GM21423 (cell line): ENCODE data around the gene DHH.

Source experiments
- ATAC-seq: cut with Tn5 transposase; IDR thresholded peaks from one replicate; pipeline ENCODE4 v1.9.1; 2021; ENCODE audit warnings: mild to moderate bottlenecking, moderate library complexity; ENCODE audit not compliant: unreplicated experiment

The DHH gene

DNA sequence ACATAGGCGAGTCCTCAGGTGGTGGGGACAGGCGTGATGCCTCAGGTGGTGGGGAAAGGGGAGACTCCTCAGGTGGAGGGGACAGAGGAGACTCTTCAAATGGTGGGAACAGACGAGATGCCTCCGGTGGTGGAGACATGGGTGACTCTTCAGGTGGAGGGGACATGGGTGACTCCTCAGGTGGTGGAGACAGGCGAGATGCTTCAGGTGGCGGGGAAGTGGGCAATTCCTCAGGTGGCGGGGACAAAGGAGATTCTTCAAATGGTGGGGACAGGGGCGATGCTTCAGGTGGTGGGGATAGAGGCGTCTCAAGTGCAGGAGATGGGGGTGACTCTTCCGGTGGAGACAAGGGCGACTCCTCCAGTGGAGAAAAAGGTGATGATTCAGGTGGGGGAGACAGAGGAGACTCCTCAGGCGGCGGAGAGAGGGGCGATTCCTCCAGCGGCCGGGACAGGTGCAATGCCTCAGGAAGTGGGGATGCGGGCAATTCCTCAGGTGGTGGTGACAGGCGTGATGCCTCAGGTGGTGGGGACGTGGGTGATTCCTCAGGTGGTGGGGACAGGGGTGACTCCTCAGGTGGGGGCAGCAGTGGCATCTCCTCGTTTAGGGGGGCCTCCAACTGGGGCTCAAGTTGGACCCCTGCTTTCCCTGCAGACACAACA, 42.7 kb downstream of the DHH start:
- no peak for ATAC-seq

DNA sequence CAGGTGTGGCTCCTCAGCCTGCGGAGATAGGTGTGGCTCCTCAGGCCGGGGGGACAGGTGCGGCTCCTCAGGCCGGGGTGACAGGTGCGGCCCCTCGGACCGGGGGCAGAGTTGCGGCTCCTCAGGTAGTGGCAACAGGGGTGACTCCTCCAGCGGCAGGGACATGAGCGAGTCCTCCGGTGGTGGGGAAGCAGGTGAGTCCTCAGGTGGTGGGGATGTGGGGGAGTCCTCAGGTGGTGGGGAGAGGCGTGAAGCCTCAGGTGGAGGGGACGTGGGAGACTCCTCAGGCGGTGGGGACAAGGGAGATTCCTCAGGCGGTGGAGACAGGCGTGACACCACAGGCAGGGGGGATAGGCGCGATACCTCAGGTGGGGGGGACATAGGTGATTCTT, 43.2 kb downstream of the DHH start:
- ATAC-seq: no peak

DNA sequence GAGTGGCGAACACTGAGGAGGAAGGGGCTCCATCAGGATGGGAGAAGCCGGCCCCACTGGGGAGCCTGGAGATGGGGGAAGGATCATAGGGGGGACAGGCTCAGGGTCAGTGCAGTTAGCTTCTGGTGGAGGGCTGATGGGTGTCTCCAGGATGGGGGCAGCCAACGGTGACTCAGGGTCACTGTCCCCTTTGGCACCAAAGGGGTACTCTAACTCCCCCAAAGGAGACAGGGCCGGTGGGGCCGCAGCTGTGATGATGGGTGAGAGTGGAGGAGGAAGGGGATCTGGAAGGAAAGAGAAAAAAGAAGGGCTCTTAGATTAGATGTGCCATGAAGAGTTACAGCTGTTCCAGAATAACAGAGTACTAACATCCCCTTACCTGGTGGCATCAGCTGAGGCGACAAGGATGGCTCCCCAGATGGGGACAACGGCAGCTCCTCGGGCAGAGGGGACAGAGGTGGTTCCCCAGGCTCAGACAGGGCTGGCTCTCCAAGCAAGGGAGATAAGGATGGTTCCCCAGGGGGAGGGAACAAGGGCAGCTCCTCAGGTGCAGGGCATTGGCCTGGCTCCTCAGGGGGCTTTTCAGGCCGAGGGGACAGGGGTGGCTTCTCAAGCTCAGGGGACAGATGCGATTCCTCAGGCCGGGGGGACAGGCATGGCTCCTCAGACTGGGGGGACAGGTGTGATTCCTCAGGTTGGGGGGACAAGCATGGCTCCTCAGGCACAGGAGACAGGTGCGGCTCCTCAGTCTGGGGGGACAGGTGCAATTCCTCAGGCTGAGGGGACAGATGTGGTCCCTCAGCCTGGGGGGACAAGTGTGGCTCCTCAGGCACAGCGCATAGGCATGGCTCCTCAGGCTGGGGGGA, 43.9 kb downstream of the DHH start:
- ATAC-seq: no peak

DNA sequence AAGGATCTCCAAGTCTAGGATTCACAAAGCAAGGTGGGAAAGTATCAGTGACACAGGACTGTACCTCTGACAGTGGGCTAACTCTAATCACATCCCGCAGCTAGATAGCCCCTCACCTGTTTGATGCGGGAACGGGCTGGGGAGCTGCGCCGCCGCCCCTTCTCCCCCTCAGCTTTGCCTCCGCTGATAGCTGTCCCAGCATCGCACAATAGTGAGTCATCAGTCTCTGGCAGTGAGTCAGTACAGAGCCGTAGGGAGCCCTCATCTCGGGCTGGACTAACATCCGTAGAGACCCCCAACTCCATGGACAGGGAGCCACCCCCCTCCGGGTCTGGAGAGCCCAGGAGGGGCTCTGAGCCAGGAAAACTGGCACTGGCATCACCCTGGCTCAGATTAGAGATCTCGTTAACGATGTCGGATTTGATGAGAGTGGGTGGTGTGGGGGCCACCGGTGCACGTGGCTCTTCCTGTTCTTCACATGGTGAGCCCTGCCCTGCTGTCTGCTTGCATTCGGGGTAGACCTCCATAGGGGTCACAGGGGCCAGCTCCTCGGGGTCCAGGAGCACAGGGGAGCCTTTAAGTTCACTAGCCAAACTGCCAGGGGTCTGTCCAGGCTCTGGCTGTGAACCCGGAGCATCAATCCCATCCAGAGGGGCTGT, 44.9 kb downstream of the DHH start:
- no peak for ATAC-seq

DNA sequence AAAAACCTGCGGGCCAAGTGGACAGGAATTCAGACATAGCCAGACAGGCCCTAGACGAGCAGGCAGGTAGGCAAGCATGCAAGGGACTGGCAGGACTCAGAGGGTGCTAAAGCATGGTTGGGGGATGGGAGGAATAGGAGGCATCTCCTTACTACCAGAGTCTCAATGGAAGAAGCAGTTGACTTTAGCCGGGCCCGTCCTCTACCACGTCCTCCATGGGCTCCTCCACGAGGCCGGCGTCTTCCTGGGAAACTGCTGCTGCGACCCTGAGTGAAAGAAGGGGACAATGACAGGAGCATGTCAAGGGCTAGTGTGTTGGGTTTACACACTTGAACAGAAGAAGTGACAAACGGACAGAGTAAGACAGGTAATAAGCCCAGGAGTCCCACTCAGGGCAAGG, 45.6 kb downstream of the DHH start:
- ATAC-seq: no peak

DNA sequence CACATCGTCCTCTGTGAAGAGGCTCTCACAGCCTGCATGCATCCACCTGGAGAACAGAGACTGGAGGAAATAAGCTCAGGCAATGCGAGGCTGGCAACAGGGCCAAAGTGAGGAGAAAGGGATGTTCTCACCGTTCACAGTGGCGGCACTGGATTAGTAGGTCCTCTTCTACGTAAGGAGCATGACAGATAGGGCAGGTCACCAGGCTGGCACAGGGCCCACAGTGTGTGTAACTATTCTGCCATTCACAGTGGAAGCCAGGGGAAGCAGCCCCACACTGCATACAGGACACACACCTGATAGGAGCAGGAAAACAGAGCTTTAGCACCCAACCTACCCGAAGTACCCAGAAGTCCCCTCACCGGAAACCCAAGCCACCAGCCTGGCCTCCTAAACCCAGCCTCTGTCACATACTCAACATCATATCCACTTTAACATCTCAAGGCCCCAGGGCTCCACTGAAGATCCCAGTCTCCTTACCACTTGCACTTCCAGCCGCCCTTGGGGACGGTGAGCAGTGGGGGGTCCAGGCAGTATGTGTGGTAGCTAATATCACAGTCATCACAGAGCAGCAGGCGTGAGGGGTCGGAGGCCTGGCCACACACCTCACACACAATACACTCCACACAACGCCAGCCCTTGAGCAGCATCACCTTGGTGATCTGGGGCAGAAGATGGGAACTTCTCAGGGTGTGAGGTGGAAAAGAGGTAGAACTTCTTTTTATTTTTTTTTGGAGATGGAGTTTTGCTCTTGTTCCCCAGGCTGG, 48.3 kb downstream of the DHH start:
- ATAC-seq: no peak

DNA sequence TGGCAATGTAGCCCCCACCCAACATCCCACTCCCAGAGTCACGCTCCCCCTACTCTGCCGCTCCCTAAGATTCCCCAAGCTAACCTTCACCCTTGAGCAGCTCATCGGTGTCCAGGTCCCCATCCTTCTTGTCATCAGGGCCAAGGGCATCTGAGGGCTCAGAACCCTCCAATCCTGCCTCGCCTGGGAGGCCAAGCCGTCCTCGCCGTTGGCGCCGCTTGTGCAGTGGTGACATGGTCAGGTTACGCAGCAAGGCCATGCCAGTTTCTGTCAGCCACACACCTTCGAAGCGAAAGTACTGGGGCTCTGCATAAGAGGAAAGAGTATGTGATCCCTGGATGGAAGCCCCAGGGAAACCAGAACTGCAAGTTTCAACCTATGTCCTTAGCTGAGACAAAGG, 49.9 kb downstream of the DHH start:
- no peak for ATAC-seq

DNA sequence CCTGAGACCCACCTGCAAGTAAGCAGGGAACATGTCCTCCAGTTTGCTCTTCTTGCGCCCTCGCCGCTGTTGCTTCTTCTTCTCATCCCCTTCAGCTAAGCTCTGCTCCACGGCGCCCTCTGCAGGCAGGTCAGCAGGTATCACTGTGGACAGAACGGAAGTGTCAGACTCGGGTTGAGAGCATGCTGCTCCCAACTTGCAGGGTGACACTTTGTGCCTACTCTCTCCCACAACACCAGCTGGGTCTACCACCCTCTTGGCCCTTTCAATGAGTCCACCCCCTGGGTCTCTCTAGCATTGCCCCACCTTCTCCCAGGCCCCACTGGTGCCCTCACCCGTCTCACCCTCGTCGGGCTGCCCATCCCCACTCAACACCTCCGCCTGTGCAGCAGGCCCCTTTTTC, 50.7 kb downstream of the DHH start:
- no peak for ATAC-seq

DNA sequence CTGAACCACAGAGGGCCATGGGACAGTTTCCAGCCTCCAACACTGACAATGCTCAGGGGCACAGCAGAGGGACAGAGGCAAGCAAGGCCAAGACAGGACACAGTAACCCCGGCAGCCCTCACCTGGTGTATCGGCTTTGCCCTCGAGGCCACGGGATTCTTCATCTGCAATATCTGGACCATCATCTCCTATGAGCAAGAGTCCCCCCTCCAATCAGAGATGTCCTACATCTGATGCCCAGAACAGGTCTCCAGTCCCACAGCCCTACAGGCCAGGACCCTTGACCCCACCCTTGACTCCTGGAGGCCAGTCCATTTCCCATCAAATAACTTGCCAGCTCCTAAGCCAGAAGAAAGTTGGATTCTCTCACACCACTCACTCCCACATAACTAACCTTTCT, 51.4 kb downstream of the DHH start:
- ATAC-seq: no peak

DNA sequence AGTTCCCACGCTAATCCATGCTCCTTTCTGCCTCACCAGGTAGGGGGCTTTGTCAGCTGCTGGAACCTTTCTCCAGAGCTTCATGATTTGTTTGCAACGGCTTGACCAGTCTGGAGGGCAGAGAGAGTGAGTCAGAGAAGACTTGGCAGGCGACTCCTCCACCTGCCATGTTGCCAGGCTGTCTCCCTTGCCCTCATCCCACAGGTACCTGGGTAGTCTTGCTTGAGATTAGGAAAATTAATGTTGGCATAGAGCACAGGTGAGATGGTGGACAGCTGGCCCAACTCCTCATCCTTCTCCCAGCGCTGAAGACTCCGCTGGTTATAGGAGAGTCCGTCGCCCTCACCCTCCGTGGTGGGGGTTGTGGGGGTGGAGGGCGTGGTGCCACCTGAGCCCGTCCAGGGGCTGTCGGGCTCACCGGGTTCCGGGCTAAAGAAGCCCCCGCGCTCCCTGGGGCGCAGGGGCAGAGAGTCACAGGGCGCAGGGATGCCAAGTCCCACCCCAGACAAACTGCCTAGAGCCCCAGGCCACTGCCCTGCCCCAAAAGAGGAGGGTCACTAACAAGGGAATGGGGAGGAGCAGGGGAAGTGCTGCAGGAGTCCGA, 52.6 kb downstream of the DHH start:
- no peak for ATAC-seq

DNA sequence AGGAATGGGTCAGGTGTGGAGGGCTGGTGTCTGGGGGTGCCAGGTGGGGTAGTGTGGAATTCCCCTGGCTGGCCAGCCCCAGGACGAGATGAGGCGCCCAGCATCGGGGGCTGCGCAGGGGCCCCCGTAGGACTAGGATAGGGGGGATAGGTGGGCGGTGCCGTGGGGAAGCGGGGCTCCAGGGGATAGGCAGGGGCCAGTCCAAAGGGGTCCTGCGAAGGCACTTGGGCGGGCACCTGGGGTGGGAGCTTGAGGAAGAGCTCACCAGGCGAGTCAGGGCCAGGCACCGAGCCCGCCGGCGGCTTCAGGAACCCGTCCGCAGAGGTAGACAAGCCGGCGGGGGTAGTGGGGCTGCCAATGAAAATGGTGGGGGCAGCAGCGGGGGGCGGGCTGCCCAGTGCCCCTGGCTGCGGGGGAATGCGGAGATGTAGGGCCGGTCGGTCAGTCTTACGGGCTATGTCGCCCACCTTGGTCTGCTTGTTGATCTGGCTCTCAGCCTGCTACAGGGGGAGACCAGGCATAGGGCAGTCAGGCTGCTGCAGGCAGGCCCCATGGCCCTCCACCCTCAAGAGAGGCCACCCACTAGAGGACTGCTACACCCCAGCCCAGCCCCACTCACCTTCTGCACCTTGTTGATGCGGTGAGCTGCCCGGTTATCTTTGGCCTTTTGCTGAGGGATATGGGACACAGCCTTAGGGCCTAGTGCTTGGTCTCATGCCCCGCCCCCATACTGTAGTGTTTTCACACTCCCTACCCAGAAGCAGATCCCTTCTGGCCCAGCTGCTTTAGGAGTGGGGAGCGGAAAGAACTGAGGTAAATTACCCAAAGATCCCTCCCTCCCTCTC, 53.3 kb downstream of the DHH start:
- ATAC-seq: no peak

DNA sequence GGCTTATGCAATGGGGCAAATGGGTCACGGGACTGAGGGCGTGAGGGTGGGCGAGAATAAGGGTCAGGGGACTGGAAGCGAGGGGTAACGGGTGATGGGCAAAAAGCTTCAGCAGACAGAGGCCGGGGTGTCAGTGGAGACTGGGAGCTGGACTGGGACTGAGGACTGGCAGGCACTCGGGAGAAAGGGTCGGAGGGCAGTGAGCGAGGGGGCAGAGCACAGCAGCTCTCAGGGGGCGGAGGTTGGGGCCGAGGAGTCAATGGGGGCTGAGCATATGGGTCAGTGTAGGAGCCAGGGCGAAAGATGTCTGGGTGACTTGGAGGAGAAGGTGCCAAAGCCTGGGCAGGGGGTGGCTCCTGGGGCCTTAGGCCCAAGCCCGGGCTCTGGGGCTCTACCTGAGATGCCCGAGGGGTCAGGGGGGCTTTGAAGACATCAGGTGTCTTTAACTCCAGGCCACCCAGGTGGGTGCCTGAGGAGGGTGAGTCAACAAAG, 54.2 kb downstream of the DHH start:
- no peak for ATAC-seq

DNA sequence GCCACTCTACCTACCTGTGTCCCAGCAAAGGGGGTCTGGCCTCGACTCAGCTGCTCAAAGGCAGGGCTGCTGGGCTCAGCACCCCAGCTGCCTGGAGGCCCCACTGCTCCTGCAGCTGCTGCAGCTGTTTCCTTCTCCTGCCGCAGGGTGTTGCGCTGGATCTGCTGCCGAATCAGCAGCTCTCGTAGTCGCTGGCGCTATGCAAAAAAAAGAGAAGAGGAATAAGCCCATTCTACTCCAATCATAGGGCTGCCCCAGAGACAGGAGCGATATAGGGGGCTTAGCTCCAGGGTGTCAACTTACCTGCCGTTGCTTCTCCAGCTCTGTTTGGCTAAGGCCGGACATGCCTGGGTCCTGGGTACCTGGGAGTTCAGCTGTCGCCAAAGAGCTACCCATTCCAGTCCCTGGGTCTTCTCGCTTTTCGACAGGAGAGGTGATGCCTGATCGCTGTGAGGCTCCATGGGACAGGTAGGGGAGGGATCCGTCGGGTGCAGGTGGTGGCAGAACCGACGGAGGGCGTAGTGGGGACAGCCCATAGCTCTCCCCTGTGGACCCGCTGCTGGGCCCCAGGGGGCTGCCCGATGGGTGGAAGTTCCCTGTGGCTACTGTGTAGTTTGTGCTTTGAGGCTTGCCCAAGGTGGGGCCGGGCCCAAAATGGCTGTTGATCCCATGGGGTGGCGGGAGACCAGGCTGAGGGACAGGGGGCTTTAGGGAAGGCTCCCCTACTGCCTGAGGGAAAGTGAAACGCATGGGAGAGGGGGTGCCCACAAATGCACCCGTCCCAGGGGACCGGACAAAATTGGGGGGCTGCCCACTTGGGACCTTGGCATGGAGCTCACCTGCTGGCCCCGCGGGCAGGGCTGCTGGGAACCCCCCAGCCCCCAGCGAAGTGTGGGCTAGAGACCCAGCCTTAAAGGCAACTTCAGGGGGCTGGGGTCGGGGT, 54.9 kb downstream of the DHH start:
- ATAC-seq: no peak

DNA sequence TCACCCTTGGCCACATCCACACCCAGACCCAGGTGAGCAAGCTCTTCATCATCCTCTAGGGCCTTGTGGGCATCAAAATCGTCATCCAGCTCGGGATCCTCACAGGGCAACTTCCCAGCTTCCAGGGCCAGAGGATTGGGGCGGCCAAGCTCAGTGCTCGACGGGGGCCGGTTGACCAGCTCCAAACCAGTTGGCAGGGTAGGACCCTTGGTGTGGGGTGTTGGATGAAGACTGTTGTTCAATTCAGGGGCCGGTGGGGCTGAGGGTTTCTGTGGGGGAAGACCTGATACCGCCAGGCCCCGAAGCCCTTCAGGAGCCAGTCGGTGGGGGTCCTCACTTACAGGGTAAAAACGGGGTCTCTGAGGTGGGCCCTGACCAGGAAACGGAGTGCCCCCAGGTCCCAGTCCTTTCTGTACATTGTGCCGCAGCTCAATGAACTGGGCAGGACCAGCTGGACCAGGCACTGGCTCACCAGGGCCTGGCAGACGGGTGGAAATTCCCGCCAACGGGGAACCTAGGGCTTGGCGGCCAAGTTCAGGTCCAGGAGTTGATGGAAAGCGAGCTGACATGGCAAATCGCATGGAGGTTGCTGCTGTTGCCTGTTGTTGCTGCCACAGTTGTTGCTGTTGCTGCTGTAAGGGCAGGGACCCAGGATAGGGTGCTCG, 56.2 kb downstream of the DHH start:
- no peak for ATAC-seq

DNA sequence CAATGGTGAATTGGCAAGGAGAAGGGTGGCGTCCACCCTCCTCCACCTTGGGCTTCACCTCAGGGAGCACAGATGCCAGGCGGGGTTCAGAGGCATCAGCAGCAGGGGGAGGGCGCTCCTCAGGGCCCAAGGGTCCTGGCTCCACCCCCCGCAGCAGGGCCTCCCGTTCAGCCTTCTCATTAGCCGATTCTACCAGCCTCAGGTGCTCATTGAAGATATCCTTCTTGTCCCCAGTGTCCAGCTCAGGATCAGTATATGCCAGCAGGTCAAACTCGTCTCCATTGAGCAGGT, 56.7 kb downstream of the DHH start:
- ATAC-seq: no peak

DNA sequence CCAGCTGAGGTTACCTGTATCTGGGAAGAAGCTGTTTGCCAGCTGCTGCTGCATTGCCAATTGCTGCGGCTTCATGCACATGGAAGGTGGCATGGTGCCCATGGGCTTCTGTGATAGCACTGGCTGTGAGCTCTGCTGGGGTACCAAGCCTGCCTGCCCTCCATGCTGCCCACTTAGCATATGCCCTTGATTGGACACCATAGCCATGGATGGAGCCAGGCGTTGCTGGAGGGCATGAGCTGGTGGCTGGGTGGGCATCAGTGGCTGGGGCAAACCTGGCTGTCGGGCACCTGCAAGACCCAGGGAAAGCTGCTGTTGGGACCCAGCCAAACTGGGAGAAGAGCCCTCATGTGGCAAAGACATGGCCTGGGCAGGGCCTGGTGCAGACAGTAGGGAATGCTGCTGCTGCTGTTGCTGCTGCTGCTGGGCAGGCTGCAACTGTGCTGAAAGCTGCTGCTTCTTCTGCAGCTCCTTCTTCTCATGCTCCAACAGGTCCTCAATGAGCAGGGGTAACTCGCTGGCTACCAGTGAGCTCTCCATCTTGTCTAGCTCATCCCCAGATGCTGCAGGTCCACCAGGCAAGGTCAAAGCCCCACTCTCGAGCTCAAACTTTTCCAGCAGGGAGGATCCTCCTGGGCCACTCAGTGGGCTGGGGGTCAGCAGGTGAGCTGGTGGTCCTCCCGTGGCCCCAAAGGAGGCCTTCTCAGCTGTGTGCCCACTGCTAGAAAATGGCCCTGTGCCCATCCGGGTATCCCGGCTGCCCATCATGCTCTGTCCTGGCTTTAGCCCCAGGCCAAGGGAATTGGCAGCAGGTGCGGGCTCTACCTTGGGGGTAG, 57.3 kb downstream of the DHH start:
- ATAC-seq: no peak
